ENCODE results near the gene CCNL2.
"Not testable (repeated sequence)": the region's sequence is repeated elsewhere in the genome, so short reads cannot be mapped to it uniquely, and the experiment has no call there.

CCNL2 gene

GRCh38 chr1:1432274-1432950 is 33.3 kb upstream of the CCNL2 start:
- no peak for DNase-seq

- no peak for DNase-seq
Measured at GRCh38 chr1:1431845-1432273, 32.7 kb upstream of the CCNL2 start.

GRCh38 chr1:1430992-1431844 is 32.1 kb upstream of the CCNL2 start:
- no peak for DNase-seq

- DNase-seq, result no peak
Measured at GRCh38 chr1:1430114-1430982, 31.2 kb upstream of the CCNL2 start.

- no peak for DNase-seq
Measured at GRCh38 chr1:1429671-1430073, 30.5 kb upstream of the CCNL2 start.

- DNase-seq, result not testable (repeated sequence)
Measured at GRCh38 chr1:1428967-1429366, 29.8 kb upstream of the CCNL2 start.

GRCh38 chr1:1428174-1428573 is 29.0 kb upstream of the CCNL2 start:
- DNase-seq, result no peak

- no peak for DNase-seq
Measured at GRCh38 chr1:1427820-1428148, 28.6 kb upstream of the CCNL2 start.

GRCh38 chr1:1427106-1427819 is 28.1 kb upstream of the CCNL2 start:
- no peak for DNase-seq

- DNase-seq, result no peak
Measured at GRCh38 chr1:1426496-1427105, 27.5 kb upstream of the CCNL2 start.

GRCh38 chr1:1425753-1426495 is 26.8 kb upstream of the CCNL2 start:
- DNase-seq, result no peak

- DNase-seq, result no peak
Measured at GRCh38 chr1:1425426-1425752, 26.3 kb upstream of the CCNL2 start.

- DNase-seq, result no peak
Measured at GRCh38 chr1:1424707-1425106, 25.6 kb upstream of the CCNL2 start.

- DNase-seq, result no peak
Measured at GRCh38 chr1:1423245-1423597, 24.1 kb upstream of the CCNL2 start.

- DNase-seq, result no peak
Measured at GRCh38 chr1:1422465-1423244, 23.5 kb upstream of the CCNL2 start.

GRCh38 chr1:1421907-1422464 is 22.9 kb upstream of the CCNL2 start:
- DNase-seq, result no peak

- DNase-seq, result no peak
Measured at GRCh38 chr1:1421147-1421906, 22.2 kb upstream of the CCNL2 start, which contains the start of gene ANKRD65. Gene ANKRD65 (minus strand): TSS chr1:1421276. CDS start chr1:1421005, 271 bp downstream.

- no peak for DNase-seq
Measured at GRCh38 chr1:1420654-1421141, 21.6 kb upstream of the CCNL2 start.

- no peak for DNase-seq
Measured at GRCh38 chr1:1419813-1420653, 20.9 kb upstream of the CCNL2 start.

Measured in CD4-positive, alpha-beta T cell treated with Interferon gamma for 1 hour (primary cell).